Measurements from ENCODE around the gene DDX52. TPM values are rescaled to one million over a fixed set of nuclear protein-coding genes. Genes with fewer than 3 reads are reported as not detected.

Gene DDX52
- total and polyA plus RNA-seq, 2 of the 8 experiments (the other 6 are each of a cell fraction or from before 2014, with no cell fraction given): 10.0 to 45.9 TPM

DNA sequence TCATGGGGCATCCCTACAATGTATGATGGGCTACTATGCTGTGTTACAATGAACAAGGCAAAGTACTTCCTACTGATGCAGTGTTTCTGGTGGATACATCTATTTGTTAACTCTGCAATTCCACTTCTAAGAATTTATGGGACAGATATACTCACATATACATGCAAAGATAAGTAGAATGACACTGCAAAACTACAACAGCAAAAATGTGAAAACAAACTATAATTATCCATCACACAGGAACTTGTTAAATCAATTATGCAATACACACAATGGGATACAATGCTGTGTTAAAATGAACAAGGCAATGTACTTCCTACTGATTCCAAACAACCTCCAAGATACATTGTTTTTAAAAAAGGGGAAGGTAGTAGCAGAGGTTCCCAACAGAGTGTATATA lies 3.2 kb downstream of the DDX52 start (continued):
- TF ChIP-seq, protein P1, sequence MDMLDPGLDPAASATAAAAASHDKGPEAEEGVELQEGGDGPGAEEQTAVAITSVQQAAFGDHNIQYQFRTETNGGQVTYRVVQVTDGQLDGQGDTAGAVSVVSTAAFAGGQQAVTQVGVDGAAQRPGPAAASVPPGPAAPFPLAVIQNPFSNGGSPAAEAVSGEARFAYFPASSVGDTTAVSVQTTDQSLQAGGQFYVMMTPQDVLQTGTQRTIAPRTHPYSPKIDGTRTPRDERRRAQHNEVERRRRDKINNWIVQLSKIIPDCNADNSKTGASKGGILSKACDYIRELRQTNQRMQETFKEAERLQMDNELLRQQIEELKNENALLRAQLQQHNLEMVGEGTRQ (IDR thresholded peaks at IDR 0.05; ENCODE audit: low read length): no peak
- no peak for TF ChIP-seq JUND (IDR thresholded peaks at IDR 0.05; ENCODE audit: low read length)
- no peak for TF ChIP-seq SIRT6 (IDR thresholded peaks at IDR 0.05; ENCODE audit: low read length)
- no peak for TF ChIP-seq BACH1 (IDR thresholded peaks at IDR 0.05; ENCODE audit: low read length)

Data from H1 (cell line).